ENCODE data around the gene CASQ1.

CASQ1 gene

GRCh38 chr1:160189649-160190625 lies at the start of gene CASQ1:
Gene CASQ1 (plus strand): TSS chr1:160190575. CDS start chr1:160190752, 177 bp downstream.
- TF ChIP-seq ZFX (IDR thresholded peaks at IDR 0.05; ENCODE audit: borderline replicate concordance) (no peak), CTCF (IDR thresholded peaks at IDR 0.05) (no peak)
- no peak within 1 kb of the TSS for H3K27ac ChIP-seq

GRCh38 chr1:160143695-160144094 lies 46.7 kb upstream of the CASQ1 start:
- TF ChIP-seq CTCF (IDR thresholded peaks at IDR 0.05): no peak
- no peak for TF ChIP-seq ZFX (IDR thresholded peaks at IDR 0.05; ENCODE audit: borderline replicate concordance)
- no peak overlapping the region for H3K27ac ChIP-seq

GRCh38 chr1:160144921-160145320 lies 45.5 kb upstream of the CASQ1 start:
- TF ChIP-seq CTCF (IDR thresholded peaks at IDR 0.05): no peak
- no peak for TF ChIP-seq ZFX (IDR thresholded peaks at IDR 0.05; ENCODE audit: borderline replicate concordance)

GRCh38 chr1:160146107-160146506 lies 44.3 kb upstream of the CASQ1 start:
- TF ChIP-seq ZFX (IDR thresholded peaks at IDR 0.05; ENCODE audit: borderline replicate concordance): no peak
- no peak for TF ChIP-seq CTCF (IDR thresholded peaks at IDR 0.05)
- H3K27ac ChIP-seq: no peak overlapping the region

More at GRCh38 chr1:160144921-160145320, 45.5 kb upstream of the CASQ1 start:
- no peak overlapping the region for H3K27ac ChIP-seq

GRCh38 chr1:160148121-160148520 lies 42.3 kb upstream of the CASQ1 start:
- TF ChIP-seq CTCF (IDR thresholded peaks at IDR 0.05) (no peak), ZFX (IDR thresholded peaks at IDR 0.05; ENCODE audit: borderline replicate concordance) (no peak)
- H3K27ac ChIP-seq: no peak overlapping the region

GRCh38 chr1:160149233-160149632 lies 41.1 kb upstream of the CASQ1 start:
- no peak overlapping the region for H3K27ac ChIP-seq
- TF ChIP-seq ZFX (IDR thresholded peaks at IDR 0.05; ENCODE audit: borderline replicate concordance) (no peak), CTCF (IDR thresholded peaks at IDR 0.05) (no peak)

GRCh38 chr1:160149716-160150115 lies 40.7 kb upstream of the CASQ1 start:
- no peak overlapping the region for H3K27ac ChIP-seq
- TF ChIP-seq ZFX (IDR thresholded peaks at IDR 0.05; ENCODE audit: borderline replicate concordance) (no peak), CTCF (IDR thresholded peaks at IDR 0.05) (no peak)

Data from 22Rv1 (cell line).